LNCaP clone FGC (cell line): ENCODE measurements around the gene TNXB.
A peak's percentile ranks its signal among the peaks of the same experiment; 100 is the strongest.

Experiments
- DNase-seq: peaks from one replicate; pipeline ENCODE4 v3.0.0-alpha.2; 2011; ENCODE audit warnings: low read depth
- H3K4me3 ChIP-seq: 2 replicates; pipeline ENCODE4 v1.5.1; 2011; ENCODE audit warnings: mild to moderate bottlenecking, low read depth, low read length, control low read depth
- CTCF ChIP-seq: IDR thresholded peaks from 2 replicates; pipeline ENCODE4 v1.5.1; 2012; ENCODE audit warnings: mild to moderate bottlenecking; ENCODE audit not compliant: control insufficient read depth, insufficient read depth; ENCODE audit errors: extremely low read depth

Gene TNXB

DNA sequence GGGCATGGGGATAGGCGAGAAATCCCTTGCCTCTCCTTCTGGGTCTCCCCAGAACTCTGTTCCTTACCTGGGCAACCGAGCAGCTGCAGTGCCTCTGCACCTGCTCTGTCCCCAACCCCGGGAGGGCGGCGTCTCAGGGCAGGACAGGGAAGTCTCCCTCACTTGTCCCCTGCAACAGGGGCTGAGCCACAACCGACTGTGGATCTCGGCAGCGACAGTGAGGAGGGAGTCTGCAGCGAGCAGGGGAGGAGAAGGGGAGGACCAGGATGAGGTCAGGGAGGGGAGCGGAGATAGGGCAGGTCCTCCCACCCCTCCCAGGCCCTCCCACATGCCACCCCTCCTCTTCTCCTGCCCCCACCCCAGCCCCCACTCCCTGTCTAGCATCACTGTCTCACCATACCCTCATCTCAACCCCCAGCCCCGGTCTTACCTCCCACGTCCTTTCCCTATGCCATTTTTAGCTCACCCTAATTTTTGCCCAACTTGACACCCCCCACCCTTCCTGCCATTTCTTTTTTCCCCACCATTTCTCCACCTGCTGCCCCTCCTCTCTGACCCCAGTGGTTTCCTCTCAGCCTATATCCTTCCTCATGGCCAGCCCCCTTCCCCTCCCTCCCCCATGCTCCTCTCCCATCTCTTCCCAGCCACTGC is at the start of gene TNXB:
TSS of gene TNXB (minus strand) at position 225 of the 651 bp plus-strand sequence. CDS start 11,140 bp downstream, outside the sequence.
- DNase-seq, result no peak
- TF ChIP-seq CTCF, result no peak
- no peak within 1 kb of the TSS for H3K4me3 ChIP-seq

GRCh38 chr6:32158052-32158451 is 48.9 kb upstream of the TNXB start:
- TF ChIP-seq CTCF, result no peak
- H3K4me3 ChIP-seq, result no peak overlapping the region
- DNase-seq, result no peak

GRCh38 chr6:32156891-32157290 is 47.8 kb upstream of the TNXB start:
- no peak for TF ChIP-seq CTCF
- no peak overlapping the region for H3K4me3 ChIP-seq
- DNase-seq, result no peak

- peak overlapping the region; percentile 77 for H3K4me3 ChIP-seq
- DNase-seq, result peak; percentile 42
- peak; percentile 80 for TF ChIP-seq CTCF
These were observed 45.5 kb upstream of the TNXB start for GRCh38 chr6:32154514-32155161.

- H3K4me3 ChIP-seq, result peak within 1 kb of the TSS; percentile 77
- no peak for DNase-seq
- no peak for TF ChIP-seq CTCF
These were observed 44.7 kb upstream of the TNXB start, which contains the start of gene PPT2 for GRCh38 chr6:32153564-32154513. Gene PPT2, plus strand, starts transcription at chr6:32154141. Its CDS starts 454 bp downstream, at chr6:32154595.

DNA sequence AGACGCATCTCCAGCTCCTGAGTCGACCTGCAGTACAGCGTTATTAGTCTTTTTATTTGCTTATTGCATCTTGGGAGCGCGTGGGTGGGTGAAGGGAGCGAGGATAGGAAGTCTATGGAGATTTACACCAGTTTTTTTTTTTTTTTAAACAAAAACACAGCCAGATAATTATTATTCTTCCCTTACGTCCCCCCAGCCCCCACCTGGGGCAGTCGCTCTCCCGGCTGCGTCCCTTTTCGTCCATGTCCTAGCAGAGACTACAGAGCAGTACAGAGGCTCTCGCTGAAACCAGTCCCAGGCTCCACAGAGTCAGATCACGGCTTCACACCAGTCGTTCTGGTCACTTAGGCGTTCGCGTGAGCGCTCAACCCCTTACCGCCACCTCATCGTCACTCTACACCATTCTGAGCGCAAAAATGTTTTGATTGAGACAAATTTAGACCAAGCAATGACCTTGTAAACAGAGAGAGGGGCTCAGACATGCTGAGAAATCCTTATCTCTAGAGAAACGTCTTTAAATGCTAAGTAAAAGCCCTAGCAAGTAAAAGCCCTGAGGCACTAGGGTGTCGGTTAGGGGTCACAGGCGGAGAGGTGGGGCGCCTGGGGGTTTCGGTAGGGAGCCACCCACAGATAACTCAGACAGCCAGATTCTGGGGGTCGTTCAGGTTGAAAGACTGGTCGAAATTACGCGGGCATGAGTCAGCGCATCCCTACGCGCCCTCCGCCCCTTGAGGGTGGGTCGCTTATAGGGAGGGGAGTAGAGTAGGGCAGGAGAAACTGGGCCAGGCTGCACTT is 43.8 kb upstream of the TNXB start:
- no peak for DNase-seq
- H3K4me3 ChIP-seq, result peak overlapping the region; percentile 77
- TF ChIP-seq CTCF, result no peak
